ENCODE measurements around the gene AFDN. TPM values are rescaled to one million over a fixed set of nuclear protein-coding genes. Genes with fewer than 3 reads are reported as not detected.

AFDN gene
- polyA plus RNA-seq, 2 donors: 91.7 to 124 TPM

- no peaks in the 10 kb centered on the region for H3K36me3 ChIP-seq (ENCODE audit: control insufficient read depth in 2 of 2, insufficient read depth in 2 of 2, low read length in 1 of 2)
- 77 to 78% methylated on average over 6 of the region's 6 CpGs for WGBS, 2 donors
- H3K27me3 ChIP-seq (ENCODE audit: control insufficient read depth in 1 of 2, insufficient read depth in 2 of 2, low read length in 2 of 2): no peaks in the 10 kb centered on the region
- no peaks in the 10 kb centered on the region for H3K9me3 ChIP-seq (ENCODE audit: control insufficient read depth in 2 of 2, insufficient read depth in 1 of 2, low read depth in 1 of 2, low read length in 1 of 2)
- no peak overlapping the region for H3K27ac ChIP-seq (ENCODE audit: low read depth in 2 of 2, low read length in 1 of 2)
- no peak overlapping the region for H3K4me3 ChIP-seq (ENCODE audit: low read depth in 1 of 2, low read length in 2 of 2)
- peaks cover 0 to 2% of the 10 kb centered on the region in 2 donors for H3K4me1 ChIP-seq (ENCODE audit: control insufficient read depth in 2 of 2, insufficient read depth in 2 of 2, low read length in 1 of 2)
Measured at GRCh38 chr6:167839755-167840154, 13.0 kb downstream of the AFDN start.

GRCh38 chr6:167840160-167840525 lies 13.4 kb downstream of the AFDN start:
- peaks cover 0 to 2% of the 10 kb centered on the region in 2 donors for H3K4me1 ChIP-seq (ENCODE audit: control insufficient read depth in 2 of 2, insufficient read depth in 2 of 2, low read length in 1 of 2)
- H3K36me3 ChIP-seq (ENCODE audit: control insufficient read depth in 2 of 2, insufficient read depth in 2 of 2, low read length in 1 of 2): no peaks in the 10 kb centered on the region
- H3K27me3 ChIP-seq (ENCODE audit: control insufficient read depth in 1 of 2, insufficient read depth in 2 of 2, low read length in 2 of 2): no peaks in the 10 kb centered on the region
- H3K4me3 ChIP-seq (ENCODE audit: low read depth in 1 of 2, low read length in 2 of 2): peak overlapping the region in 1 of 2 donors; percentile 14
- WGBS, 2 donors: 84 to 91% methylated on average over 4 of the region's 4 CpGs
- no peaks in the 10 kb centered on the region for H3K9me3 ChIP-seq (ENCODE audit: control insufficient read depth in 2 of 2, insufficient read depth in 1 of 2, low read depth in 1 of 2, low read length in 1 of 2)
- H3K27ac ChIP-seq (ENCODE audit: low read depth in 2 of 2, low read length in 1 of 2): no peak overlapping the region

DNA sequence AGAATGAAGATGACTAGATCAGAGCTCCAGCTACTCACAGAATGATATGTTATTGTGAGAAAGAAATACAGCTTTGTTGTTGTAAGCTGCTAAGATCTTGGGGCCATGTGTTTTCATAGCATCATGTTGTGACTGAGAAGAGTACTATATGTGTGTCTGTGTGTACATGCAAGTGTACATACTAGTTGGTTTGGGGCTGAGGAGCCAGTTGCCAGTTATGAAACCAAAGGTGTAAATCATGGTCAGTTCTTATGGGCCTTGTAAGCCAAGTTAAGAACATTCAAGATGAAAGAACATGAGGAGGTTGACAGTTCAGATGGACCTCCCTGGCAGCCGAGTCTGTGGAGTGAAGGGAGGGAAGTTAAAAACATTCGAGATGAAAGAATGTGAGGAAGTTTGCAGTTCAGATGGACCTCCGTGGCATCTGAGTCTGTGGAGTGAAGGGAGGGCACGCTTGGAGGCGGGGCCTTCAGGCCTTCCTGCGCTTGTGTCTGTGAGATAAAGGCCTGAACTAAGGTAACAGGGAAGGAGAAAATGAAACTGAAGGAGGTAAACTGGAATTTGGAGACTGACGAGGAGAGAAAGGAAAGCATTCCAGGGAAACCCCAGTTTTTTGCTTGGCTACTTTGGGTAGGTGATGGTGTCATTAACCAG lies 13.9 kb downstream of the AFDN start:
- Histone ChIP-seq H3K36me3 (ENCODE audit: control insufficient read depth in 2 of 2, insufficient read depth in 2 of 2, low read length in 1 of 2) (no peaks in the 10 kb centered on the region), H3K9me3 (ENCODE audit: control insufficient read depth in 2 of 2, insufficient read depth in 1 of 2, low read depth in 1 of 2, low read length in 1 of 2) (no peaks in the 10 kb centered on the region), H3K27me3 (ENCODE audit: control insufficient read depth in 1 of 2, insufficient read depth in 2 of 2, low read length in 2 of 2) (no peaks in the 10 kb centered on the region), H3K4me3 (ENCODE audit: low read depth in 1 of 2, low read length in 2 of 2) (no peak overlapping the region), H3K27ac (ENCODE audit: low read depth in 2 of 2, low read length in 1 of 2) (no peak overlapping the region), H3K4me1 (ENCODE audit: control insufficient read depth in 2 of 2, insufficient read depth in 2 of 2, low read length in 1 of 2) (peaks cover 0 to 2% of the 10 kb centered on the region in 2 donors)
- WGBS, 2 donors: 60 to 69% methylated on average over 7 of the region's 7 CpGs

DNA sequence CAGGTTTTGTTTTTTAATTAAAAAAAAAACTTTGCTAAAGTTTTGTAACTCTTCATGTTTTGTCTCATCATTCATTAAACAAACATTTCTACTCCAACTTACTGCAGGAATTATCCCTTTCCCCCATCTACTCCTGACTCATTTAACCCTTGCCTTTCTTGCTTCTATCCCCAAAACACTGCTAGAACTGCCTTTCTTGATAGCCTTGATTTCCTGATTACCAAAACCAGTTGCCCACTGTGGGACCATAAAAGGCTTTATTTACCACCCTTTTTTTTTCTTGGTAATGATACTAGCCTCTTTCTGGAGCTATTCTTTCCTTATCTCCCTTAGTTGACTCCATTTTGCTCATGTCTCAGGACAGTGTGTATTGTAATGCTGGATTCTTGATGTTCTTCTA lies 15.3 kb downstream of the AFDN start:
- Histone ChIP-seq H3K4me3 (ENCODE audit: low read depth in 1 of 2, low read length in 2 of 2) (no peak overlapping the region), H3K27me3 (ENCODE audit: control insufficient read depth in 1 of 2, insufficient read depth in 2 of 2, low read length in 2 of 2) (no peaks in the 10 kb centered on the region), H3K9me3 (ENCODE audit: control insufficient read depth in 2 of 2, insufficient read depth in 1 of 2, low read depth in 1 of 2, low read length in 1 of 2) (no peaks in the 10 kb centered on the region), H3K27ac (ENCODE audit: low read depth in 2 of 2, low read length in 1 of 2) (no peak overlapping the region), H3K4me1 (ENCODE audit: control insufficient read depth in 2 of 2, insufficient read depth in 2 of 2, low read length in 1 of 2) (peaks cover 0 to 2% of the 10 kb centered on the region in 2 donors), H3K36me3 (ENCODE audit: control insufficient read depth in 2 of 2, insufficient read depth in 2 of 2, low read length in 1 of 2) (no peaks in the 10 kb centered on the region)

DNA sequence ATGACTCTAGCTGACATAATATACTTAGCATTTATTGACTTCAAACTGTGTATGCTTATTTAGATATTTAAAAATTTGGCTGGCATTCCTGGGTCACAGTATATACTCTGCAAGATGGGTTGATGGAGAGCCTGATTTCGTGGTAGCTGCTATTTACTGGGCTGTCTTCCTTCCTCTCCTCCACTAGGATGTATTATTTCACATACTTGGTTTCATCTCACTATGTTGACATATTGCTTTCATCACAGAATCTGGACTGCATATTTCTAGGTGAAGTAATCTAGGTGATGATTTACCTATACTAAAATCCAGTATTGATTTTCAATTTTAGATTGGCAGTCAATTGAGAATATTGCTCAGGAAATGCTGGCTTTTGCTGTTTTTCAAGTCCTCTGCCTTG lies 15.7 kb downstream of the AFDN start:
- Histone ChIP-seq H3K9me3 (ENCODE audit: control insufficient read depth in 2 of 2, insufficient read depth in 1 of 2, low read depth in 1 of 2, low read length in 1 of 2) (no peaks in the 10 kb centered on the region), H3K27me3 (ENCODE audit: control insufficient read depth in 1 of 2, insufficient read depth in 2 of 2, low read length in 2 of 2) (no peaks in the 10 kb centered on the region), H3K4me1 (ENCODE audit: control insufficient read depth in 2 of 2, insufficient read depth in 2 of 2, low read length in 1 of 2) (peaks cover 0 to 2% of the 10 kb centered on the region in 2 donors), H3K27ac (ENCODE audit: low read depth in 2 of 2, low read length in 1 of 2) (no peak overlapping the region), H3K4me3 (ENCODE audit: low read depth in 1 of 2, low read length in 2 of 2) (no peak overlapping the region), H3K36me3 (ENCODE audit: control insufficient read depth in 2 of 2, insufficient read depth in 2 of 2, low read length in 1 of 2) (no peaks in the 10 kb centered on the region)
- WGBS, 2 donors: 69 to 71% methylated on average over 1 of the region's 1 CpG

DNA sequence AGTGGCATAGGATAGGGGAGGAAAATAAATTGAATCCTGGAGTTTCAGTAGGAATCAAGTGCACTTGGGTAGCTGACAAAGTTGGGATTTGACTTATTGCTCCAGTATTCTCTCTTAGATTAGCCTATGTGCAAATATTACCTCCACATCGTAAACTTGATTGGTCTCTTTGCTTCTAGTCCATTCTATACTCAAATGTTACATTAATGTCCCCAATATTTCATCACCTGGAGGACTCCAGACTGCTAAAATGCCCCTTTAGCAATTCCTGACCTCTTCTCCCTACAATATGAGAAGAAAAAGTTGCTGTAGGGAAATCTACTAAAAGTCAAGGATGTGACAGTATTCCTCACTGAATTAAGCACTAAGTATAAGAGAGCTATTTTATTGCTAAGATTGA lies 16.3 kb downstream of the AFDN start:
- H3K27me3 ChIP-seq (ENCODE audit: control insufficient read depth in 1 of 2, insufficient read depth in 2 of 2, low read length in 2 of 2): no peaks in the 10 kb centered on the region
- H3K4me1 ChIP-seq (ENCODE audit: control insufficient read depth in 2 of 2, insufficient read depth in 2 of 2, low read length in 1 of 2): peaks cover 0 to 2% of the 10 kb centered on the region in 2 donors
- H3K9me3 ChIP-seq (ENCODE audit: control insufficient read depth in 2 of 2, insufficient read depth in 1 of 2, low read depth in 1 of 2, low read length in 1 of 2): no peaks in the 10 kb centered on the region
- H3K27ac ChIP-seq (ENCODE audit: low read depth in 2 of 2, low read length in 1 of 2): no peak overlapping the region
- H3K4me3 ChIP-seq (ENCODE audit: low read depth in 1 of 2, low read length in 2 of 2): no peak overlapping the region
- H3K36me3 ChIP-seq (ENCODE audit: control insufficient read depth in 2 of 2, insufficient read depth in 2 of 2, low read length in 1 of 2): no peaks in the 10 kb centered on the region
- WGBS, 2 donors: 97 to 98% methylated on average over 1 of the region's 1 CpG

- H3K36me3 ChIP-seq (ENCODE audit: control insufficient read depth in 2 of 2, insufficient read depth in 2 of 2, low read length in 1 of 2): no peaks in the 10 kb centered on the region
- WGBS, 2 donors: 84 to 87% methylated on average over 4 of the region's 4 CpGs
- no peaks in the 10 kb centered on the region for H3K27me3 ChIP-seq (ENCODE audit: control insufficient read depth in 1 of 2, insufficient read depth in 2 of 2, low read length in 2 of 2)
- no peaks in the 10 kb centered on the region for H3K4me1 ChIP-seq (ENCODE audit: control insufficient read depth in 2 of 2, insufficient read depth in 2 of 2, low read length in 1 of 2)
- no peaks in the 10 kb centered on the region for H3K9me3 ChIP-seq (ENCODE audit: control insufficient read depth in 2 of 2, insufficient read depth in 1 of 2, low read depth in 1 of 2, low read length in 1 of 2)
- H3K27ac ChIP-seq (ENCODE audit: low read depth in 2 of 2, low read length in 1 of 2): no peak overlapping the region
- H3K4me3 ChIP-seq (ENCODE audit: low read depth in 1 of 2, low read length in 2 of 2): no peak overlapping the region
Measured at GRCh38 chr6:167845856-167846255, 19.1 kb downstream of the AFDN start.

GRCh38 chr6:167846997-167847606 lies 20.4 kb downstream of the AFDN start:
- Histone ChIP-seq H3K36me3 (ENCODE audit: control insufficient read depth in 2 of 2, insufficient read depth in 2 of 2, low read length in 1 of 2) (no peaks in the 10 kb centered on the region), H3K27ac (ENCODE audit: low read depth in 2 of 2, low read length in 1 of 2) (no peak overlapping the region), H3K4me1 (ENCODE audit: control insufficient read depth in 2 of 2, insufficient read depth in 2 of 2, low read length in 1 of 2) (no peaks in the 10 kb centered on the region), H3K9me3 (ENCODE audit: control insufficient read depth in 2 of 2, insufficient read depth in 1 of 2, low read depth in 1 of 2, low read length in 1 of 2) (no peaks in the 10 kb centered on the region), H3K27me3 (ENCODE audit: control insufficient read depth in 1 of 2, insufficient read depth in 2 of 2, low read length in 2 of 2) (no peaks in the 10 kb centered on the region), H3K4me3 (ENCODE audit: low read depth in 1 of 2, low read length in 2 of 2) (no peak overlapping the region)
- 84% methylated on average over 6 of the region's 6 CpGs for WGBS, 2 donors

DNA sequence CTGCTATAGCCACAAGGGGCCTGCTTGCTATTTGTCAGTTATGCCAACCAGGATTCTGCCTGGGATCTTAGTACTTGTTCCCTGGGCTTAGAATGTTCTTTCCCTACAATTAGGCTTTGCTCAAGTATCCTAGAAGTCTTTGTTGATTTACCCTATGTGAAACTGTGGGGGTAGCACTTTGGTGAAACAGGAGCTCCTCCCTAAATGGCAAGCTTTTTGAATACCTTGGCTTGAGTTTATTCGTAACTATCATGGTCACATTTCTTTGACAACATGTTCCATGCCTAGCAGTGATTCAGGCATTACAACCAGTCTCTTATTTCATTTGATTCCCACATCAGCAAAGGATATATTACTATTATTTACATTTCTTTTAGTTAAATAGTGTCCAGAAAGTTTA lies 21.2 kb downstream of the AFDN start:
- no peak overlapping the region for H3K27ac ChIP-seq (ENCODE audit: low read depth in 2 of 2, low read length in 1 of 2)
- H3K4me3 ChIP-seq (ENCODE audit: low read depth in 1 of 2, low read length in 2 of 2): no peak overlapping the region
- WGBS, 2 donors: 83 to 89% methylated on average over 1 of the region's 1 CpG
- H3K9me3 ChIP-seq (ENCODE audit: control insufficient read depth in 2 of 2, insufficient read depth in 1 of 2, low read depth in 1 of 2, low read length in 1 of 2): no peaks in the 10 kb centered on the region
- H3K4me1 ChIP-seq (ENCODE audit: control insufficient read depth in 2 of 2, insufficient read depth in 2 of 2, low read length in 1 of 2): no peaks in the 10 kb centered on the region
- H3K36me3 ChIP-seq (ENCODE audit: control insufficient read depth in 2 of 2, insufficient read depth in 2 of 2, low read length in 1 of 2): no peaks in the 10 kb centered on the region
- H3K27me3 ChIP-seq (ENCODE audit: control insufficient read depth in 1 of 2, insufficient read depth in 2 of 2, low read length in 2 of 2): no peaks in the 10 kb centered on the region

- WGBS, 2 donors: 95 to 96% methylated on average over 4 of the region's 4 CpGs
- Histone ChIP-seq H3K27me3 (ENCODE audit: control insufficient read depth in 1 of 2, insufficient read depth in 2 of 2, low read length in 2 of 2) (no peaks in the 10 kb centered on the region), H3K9me3 (ENCODE audit: control insufficient read depth in 2 of 2, insufficient read depth in 1 of 2, low read depth in 1 of 2, low read length in 1 of 2) (no peaks in the 10 kb centered on the region), H3K4me1 (ENCODE audit: control insufficient read depth in 2 of 2, insufficient read depth in 2 of 2, low read length in 1 of 2) (no peaks in the 10 kb centered on the region), H3K36me3 (ENCODE audit: control insufficient read depth in 2 of 2, insufficient read depth in 2 of 2, low read length in 1 of 2) (no peaks in the 10 kb centered on the region), H3K27ac (ENCODE audit: low read depth in 2 of 2, low read length in 1 of 2) (no peak overlapping the region), H3K4me3 (ENCODE audit: low read depth in 1 of 2, low read length in 2 of 2) (no peak overlapping the region)
Measured at GRCh38 chr6:167848783-167849182, 22.1 kb downstream of the AFDN start.

Data from esophagus (tissue), 2 donors.